GM18498 (cell line): ENCODE results near the gene SPAG6.
"Not testable (repeated sequence)": the region's sequence is repeated elsewhere in the genome, so short reads cannot be mapped to it uniquely, and the experiment has no call there.

Experiments used
- ATAC-seq: cut with Tn5 transposase; IDR thresholded peaks from one replicate; pipeline ENCODE4 v1.9.1; 2021; ENCODE audit warnings: mild to moderate bottlenecking, moderate library complexity; ENCODE audit not compliant: unreplicated experiment

SPAG6 gene

DNA sequence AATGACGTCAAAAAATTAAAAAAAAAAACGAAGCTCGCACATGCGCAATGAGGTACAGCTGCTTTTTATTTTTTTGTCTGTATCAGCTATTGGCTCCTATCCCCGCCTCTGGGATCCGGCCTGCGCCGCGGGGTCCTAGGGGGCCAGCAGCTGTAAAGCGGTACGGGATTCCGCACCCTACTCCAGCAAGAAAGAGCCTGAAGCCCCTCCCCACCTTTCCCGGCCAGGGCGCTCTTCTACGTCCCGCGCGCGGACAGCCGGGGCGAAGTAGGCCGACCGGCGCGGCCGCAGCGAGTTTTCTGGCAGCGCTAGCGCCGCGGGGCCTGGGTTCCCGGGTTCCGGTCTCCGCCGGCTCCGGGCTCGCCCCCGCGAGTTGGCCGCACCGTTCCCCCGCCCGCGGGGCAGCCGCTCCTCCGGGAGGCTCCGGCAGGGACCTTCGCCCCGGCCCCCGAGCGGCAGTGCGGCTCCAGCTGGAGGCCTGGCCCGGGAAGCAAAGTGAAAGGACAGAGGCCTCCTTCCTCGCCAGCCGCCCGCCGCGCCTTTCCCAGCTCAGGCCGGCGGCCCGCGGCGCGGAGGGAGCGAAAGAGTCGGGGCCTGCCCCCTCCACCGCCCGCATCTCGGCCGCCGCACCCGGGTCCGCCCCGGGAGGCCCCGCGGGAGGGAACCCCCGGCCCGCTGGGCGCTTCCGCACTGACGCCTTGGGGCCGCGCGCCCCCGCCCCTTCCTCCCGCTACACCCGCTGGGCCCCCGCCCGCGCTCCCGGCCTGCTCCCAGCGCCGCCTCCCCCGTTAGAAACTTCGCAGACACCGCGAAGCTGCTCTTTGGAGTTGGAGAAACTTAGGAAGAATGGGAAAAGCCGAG, 4.7 kb upstream of the SPAG6 start:
- peak; percentile 48 for ATAC-seq

DNA sequence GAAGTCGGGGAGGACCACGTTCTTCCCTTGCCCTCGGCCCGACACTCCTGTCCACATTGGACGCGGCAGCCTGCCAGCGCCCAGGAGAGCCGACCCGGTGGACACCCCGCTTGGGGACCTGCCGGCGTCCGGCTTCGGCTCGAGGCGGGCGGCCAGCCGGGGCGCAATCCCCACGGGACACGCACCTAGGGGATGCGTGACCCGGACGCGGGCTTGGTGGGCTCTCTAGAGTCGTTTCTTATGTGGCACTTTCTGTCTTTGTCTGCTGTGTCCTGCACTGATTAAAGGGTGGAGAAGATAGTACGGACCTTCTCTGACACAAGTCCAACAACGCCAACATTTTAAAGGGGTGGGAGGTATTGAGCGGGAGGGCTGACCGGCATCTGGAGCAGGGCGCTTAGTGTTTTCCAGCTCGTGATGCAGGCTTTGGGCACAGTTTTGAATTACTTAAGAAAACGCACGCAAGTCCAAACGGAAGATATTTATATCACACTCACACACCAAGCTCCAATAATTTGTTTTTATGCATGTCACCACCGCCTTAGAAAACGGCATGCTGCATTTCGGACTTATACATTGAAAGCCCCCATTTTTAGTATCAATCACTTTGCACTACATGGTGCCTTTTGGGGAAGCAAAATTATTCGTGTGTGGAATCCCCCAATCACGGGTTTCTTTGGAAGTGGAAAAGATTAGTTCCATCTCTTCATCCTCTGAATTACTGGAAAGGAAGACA, 3.9 kb upstream of the SPAG6 start:
- ATAC-seq, result peak; percentile 21

DNA sequence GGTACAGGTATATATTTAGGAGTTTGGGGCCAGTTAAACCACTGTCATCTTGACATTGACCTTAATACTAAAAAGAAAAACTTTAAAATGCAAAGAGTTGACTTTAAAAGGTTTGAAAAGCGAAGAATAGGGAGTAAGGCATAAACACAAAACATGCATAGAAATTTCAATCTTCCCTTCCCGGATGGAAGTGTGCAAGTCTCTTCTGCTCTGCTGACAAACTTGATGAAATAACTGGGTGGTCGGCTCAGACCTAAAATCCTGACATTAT, 3.4 kb upstream of the SPAG6 start:
- ATAC-seq, result no peak

DNA sequence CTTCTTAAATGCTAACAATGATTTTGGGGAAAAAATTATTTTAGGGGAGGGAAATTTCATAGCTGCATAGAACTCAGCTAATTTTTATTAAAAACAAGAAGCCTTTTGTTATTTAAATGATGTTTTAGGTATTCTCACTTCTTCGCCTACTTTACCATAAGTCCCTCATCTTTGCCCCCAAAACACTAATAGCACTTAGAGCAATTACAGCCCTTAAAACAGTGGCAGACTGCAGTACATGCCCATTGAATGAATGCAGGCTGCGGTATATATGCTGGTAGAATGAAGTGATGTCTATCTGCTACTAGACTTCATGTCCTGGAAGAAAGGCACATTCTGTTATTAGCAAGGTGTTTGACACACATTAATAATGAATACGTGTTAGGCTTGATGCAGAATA, 2.9 kb upstream of the SPAG6 start:
- no peak for ATAC-seq

DNA sequence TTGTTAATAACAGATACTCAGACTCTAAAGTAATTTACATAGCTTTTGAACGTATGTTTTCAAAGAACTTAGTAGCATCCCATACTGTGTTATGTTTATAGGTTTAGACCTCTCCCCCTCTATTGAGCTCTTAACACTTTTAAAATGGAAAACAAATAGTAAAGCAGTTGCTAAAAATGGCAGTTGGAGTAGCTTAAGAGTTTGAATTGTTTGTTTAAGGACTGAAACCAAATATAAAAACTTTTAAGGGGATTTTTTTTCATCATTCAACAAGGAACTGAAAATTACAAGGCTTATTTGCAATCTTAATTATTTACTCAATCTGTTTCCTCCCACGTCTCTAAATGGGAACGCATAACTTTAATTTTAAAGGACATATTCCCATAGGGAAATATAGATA, 1.6 kb upstream of the SPAG6 start:
- ATAC-seq, result no peak

DNA sequence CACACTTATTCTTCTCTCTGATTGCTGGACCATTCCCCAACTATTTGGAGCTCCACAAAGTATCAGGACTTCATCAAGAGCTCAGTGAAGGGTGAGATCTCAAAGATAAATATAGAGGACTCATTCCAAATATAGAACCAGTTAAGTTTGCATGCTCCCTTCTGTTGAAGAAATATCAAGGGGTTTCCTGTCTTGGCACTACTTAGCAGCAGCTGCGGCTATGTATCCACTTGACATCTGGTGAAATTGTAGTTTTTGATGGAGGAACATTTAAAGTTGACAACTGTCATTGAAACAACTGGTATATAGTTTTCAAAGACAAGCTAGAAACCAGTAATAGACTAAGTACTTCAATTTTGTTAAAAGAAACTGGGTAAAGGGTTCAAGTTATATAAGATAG, 1.0 kb upstream of the SPAG6 start:
- no peak for ATAC-seq

DNA sequence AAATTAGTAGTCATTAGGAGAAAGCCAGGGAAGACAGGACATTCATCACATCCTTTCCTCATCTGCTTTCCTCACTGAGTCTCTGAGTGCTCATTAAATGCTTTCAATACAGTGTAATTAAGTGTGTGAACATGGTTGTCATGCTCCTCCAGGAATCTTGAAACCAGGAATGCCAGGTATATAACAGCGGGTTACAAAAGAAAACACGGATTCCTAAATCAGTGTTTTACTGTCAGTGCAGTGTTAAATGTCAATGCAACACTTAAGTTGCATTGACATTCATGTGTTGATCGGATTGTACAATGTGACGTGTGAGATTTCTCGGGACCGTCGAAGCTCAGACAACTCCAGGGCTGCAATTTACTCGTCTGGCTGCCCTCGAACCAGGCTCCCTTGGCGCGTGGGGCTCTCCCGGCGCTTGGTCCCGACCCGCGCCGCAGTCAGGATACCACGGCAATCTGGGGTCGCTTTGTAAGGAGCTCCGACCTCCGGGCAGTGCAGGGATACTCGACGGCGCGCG, 455 bp upstream of the SPAG6 start:
- no peak for ATAC-seq

DNA sequence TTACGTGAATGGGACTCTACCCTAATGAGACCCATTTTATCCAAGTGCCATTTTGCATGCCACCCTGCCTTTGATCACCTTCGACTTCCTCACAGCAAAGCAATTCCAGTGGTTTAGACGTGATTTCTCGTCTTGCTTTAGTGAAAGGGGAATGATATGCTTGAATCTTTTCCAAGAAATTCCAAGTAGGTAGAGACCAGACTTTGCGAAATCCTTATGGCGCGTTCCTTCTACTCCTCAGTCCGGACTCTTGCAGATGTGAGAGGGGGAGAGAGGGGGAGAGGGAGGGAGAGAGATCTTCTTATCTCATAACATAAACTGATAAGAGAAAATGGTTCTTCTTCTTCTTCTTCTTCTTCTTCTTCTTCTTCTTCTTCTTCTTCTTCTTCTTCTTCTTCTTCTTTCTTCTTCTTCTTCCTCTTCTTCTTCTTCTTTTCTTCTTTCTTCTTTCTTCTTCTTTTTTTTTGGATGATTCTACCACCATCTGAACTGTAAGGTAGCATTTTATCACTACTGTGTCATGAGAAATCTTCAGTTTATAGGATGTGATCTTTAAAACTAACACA, 883 bp downstream of the SPAG6 start:
- ATAC-seq, result no peak

DNA sequence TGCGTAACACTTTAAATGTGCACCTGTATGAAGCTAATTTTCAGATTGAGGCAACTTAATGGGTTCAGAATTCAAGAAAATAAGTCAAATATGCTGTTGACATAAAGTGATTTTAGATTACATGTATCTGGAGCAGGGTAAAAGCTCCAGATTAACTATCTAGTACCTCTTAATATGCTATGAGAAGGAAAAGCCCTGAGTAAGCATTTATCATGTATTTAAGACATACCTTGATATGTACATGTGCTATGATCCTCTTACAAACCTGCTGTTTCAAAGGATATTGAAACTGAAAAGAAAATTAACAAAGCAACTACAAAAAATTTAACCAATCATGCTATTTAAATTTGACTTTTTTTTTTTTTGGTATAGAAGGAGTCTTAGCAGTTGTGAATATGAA, 4.5 kb downstream of the SPAG6 start:
- ATAC-seq, result no peak

DNA sequence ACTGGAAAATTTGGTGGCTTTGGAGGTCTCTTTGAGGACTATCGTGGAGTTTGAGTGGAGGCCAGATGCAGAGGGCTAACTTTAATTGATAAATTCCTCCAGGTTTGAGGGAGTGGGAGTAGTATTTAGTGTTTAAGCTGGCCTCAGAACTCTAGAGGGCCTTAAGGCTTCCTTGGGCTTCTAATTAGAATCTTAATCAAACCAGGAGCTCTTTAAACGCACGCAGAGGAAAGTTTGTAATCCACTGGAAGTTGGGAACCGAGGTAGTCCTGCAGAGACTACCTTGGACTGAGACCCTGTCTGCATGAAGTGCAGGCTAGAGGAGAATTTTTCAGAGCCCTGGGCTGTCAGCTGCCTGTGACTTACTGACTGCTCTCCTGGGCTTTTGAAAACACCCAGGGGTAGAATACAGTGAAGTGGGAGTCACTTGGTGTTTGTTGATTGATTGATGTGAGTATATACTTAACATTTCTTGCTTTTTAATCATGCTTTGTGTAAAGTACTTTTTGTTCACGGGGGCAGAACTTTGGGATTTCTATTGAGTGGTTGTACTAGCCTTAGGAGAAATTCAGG, 5.9 kb downstream of the SPAG6 start:
- ATAC-seq, result no peak

DNA sequence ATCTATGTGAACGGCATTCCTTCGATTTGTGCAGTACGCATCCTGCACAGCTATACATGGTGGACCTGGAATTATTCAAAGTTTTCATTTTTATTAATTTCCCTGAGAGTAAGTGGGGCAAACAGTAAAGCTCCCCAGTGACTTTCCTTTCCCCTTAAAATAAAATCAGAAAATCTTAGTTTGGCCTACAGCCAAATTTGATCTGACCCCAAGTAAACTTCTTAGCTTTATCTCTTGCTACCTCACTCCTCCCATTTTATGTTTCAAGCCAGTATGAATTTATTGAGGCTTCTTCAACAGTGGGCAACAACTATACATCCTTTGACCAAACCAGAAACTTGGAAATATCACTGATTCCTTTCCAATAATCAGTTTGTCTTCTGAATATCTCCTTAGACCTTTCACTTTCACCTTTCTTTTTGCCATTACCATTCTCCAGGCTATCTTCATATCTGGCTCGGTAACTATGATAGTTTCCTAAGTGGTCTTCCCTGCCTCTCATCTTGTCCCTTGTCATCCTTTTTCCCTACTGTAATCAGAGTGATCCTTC, 11.1 kb downstream of the SPAG6 start:
- no peak for ATAC-seq

DNA sequence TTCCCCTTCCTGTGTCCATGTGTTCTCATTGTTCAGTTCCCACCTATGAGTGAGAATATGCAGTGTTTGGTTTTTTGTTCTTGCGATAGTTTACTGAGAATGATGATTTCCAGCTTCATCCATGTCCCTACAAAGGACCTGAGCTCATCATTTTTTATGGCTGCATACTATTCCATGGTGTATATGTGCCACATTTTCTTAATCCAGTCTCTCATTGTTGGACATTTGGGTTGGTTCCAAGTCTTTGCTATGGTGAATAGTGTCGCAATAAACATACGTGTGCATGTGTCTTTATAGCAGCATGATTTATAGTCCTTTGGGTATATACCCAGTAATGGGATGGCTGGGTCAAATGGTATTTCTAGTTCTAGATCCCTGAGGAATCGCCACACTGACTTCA, 12.5 kb downstream of the SPAG6 start:
- ATAC-seq, result not testable (repeated sequence)

DNA sequence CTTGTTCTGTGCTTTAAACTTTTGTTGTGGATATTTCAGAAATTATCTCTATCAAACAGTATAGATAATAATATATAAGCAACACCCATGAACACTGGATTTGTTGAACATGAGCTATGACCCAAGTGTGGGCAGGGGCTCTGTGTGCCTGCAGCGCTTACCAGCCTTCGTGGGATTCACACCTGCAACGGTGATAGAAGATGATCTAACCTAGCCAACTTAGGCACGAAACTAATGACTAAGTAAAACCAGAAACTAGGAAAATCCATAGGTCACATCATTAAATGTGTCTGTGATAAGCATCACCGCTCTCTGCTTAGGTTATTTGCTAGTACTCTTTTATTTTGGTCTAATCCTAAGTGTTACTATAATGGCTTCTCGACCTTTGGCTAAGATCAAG, 18.0 kb downstream of the SPAG6 start:
- no peak for ATAC-seq

DNA sequence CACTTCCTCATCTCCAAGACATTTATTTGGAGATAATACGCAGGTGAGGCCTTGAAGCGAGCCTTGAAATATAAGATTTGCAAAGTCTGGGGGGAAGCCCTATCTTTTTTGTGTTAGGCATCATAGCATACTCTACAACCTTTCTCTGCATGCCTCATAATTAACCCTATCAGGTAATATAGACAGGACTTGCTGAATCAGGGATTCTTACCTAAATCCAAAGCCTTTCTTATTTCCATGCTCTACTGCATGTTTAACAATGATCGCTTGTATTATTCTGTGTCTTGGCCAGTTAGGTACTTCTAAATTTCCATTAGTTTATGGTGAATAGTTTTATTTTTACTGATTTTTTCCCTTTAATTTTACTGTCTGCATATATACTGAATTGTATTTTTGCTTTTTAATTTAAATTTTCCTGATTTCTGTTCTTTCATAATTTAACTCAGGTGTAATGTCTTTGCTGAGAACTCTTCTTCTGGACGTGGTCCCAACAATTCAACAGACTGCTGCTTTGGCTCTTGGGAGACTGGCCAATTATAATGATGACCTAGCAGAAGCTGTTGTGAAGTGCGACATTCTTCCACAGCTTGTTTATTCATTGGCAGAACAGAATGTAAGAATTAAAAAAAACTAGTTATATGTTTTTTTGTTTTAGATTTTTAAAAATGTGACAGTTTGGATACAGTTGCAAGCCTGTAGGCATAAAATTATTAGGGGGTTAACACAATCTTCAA, 19.3 kb downstream of the SPAG6 start:
- ATAC-seq, result no peak

DNA sequence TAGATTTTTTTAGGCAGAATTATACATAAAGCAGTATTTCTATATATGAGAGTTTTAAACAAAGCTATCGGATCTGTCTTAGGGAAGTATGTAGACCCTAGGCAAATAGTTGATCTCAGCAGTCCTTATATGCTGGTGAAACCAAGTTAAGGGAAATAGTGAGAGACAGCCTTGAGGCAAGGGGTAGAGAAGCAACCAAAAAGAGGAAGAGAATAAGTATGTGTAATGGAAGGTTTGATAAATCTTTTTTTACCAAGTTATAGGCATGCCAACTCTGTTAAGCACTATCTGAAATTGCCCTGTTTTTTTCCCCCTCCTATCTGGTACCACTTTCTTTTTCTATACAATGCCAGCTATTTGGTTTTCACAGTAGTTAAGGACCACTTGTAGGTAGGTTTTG, 19.9 kb downstream of the SPAG6 start:
- ATAC-seq, result peak; percentile 79

DNA sequence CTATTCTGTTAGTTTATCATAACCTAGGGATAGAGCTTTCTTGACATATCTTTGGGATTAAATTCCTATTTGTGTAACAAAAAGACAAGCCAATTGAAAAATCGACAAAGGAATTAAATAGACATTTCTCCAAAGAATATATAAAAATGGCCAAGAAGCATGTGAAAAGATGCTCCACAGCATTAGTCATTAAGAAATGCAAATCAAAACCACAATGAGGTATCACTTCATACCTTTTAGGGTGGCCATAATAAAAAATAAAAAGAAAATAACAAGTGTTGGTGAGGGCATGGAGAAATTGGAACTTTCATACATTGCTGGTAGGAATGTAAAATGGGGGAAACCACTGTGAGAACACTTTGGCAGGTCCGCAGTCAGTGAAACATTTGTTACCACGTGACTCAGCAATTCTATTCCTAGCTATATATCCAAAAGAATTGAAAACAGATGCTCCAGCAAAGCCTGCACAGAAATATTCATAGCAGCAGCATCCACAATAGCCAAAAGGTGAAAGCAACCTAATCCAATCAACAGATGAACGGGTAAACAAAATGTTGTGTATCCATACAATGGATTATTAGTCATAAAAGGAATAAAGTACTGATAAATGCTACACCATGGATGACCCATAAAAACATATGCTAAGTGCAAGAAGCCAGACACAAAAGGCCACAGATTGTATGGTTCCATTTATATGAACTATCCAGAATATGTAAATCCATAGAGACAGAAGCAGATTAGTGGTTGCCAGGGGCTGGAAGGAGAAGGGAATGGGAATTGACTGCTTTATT, 20.5 kb downstream of the SPAG6 start:
- ATAC-seq, result peak; percentile 33

DNA sequence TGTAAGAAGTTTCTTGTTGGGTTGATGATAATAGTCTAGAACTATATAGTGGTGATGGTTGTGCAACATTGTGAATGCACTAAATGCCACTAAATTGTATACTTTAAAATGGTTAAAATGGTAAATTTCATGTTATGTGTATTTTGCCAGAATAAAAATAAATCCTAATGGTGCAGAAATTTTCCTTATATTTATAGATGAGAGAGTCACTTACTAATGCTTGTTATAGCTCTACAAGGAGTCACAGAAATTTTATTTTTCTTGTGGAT, 21.1 kb downstream of the SPAG6 start:
- ATAC-seq, result no peak

DNA sequence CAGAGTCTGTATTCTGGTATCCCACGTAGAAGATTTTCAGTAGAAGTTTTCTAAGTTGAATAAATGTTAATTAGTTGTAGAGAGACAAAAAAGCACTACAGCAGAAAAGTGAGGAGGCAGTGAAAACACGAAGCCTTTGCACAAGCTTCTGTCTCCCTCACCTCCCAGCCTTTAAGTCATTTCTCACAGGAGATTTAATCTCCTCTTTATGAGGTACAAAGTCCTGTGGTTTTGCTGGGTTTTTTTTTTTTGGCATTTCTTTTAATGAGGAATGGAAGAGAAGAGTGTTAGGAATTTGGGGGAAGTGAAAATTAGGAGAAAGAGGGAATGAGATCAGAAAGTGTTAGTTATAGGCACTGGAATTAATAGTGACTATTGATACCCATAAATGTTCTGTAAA, 21.5 kb downstream of the SPAG6 start:
- no peak for ATAC-seq

DNA sequence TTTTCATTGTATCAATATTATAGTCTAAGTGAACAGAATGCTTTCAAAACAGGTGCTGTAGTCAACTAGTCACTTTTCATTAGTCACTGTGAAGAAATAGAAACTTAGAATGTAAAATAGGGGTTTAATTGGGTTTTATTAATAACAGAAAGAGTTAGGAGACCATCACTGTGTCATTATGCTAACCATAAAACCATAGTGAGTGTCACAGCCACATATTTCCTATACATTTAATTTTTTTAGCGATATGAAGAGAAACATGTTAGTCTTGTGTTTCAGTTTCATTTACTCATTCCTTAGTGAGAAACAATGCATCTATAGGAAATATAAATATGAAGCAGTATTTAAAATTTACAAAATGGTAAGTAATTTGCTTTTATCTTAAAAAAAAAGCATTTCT, 22.2 kb downstream of the SPAG6 start:
- no peak for ATAC-seq

DNA sequence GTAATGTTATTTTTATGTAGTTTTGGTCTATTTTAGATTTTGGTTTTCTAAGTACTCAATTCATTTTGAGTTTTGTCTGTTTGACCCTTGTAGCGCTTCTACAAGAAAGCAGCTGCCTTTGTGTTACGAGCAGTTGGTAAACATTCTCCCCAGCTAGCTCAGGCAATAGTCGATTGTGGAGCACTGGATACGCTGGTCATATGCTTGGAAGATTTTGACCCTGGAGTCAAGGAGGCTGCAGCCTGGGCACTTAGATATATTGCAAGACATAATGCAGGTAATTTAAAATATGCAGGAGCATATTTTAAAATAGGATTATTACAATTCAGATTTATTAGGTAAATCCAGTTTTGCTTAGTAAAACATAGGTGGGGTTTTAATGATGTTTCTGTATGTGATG, 23.1 kb downstream of the SPAG6 start:
- ATAC-seq, result no peak
